GM10847 (cell line): ENCODE data around the gene C6orf47.

Experiments used
- POLR2A ChIP-seq: IDR thresholded peaks from 2 replicates; pipeline ENCODE4 v1.6.1; 2011; ENCODE audit not compliant: insufficient read length; ENCODE audit errors: extremely low read depth

C6orf47 gene

GRCh38 chr6:31634969-31635575 lies 25.5 kb downstream of the C6orf47 start:
- TF ChIP-seq POLR2A, result no peak

DNA sequence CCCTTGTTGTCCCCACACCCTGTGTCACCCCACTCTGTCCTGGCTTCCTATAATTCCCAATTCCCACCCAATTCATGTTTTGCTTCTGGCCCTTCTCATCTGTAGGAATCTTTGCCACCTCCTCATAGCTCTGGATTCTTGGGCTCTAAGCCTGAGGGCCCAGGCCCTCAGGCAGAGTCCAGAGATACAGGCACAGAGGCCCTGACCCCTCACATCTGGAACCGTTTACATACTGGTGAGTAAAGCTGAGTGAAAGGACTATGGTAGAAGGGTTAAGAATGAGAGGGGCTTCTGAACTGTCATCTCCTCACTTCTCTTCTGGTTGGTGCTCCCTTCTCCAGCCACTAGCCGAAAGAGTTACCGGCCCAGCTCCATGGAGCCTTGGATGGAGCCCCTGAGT lies 26.4 kb downstream of the C6orf47 start:
- TF ChIP-seq POLR2A, result no peak

DNA sequence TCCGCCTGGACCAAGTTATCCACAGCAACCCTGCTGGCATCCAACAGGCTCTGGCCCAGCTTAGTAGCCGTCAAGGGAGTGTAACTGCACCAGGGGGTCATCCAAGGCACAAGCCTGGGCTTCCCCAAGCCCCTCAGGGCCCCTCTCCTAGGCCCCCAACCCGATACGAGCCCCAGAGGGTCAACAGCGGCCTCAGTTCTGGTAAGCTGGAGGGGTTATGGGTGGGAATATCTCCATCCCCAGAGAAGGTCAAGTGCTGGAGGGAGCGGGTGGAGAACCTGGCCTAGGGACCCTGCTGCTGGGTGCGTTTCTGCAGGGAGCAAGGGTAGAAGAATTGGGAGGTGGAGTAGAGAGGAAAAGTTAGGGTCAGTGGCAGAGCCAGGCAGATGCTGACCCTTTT lies 27.1 kb downstream of the C6orf47 start:
- no peak for TF ChIP-seq POLR2A

DNA sequence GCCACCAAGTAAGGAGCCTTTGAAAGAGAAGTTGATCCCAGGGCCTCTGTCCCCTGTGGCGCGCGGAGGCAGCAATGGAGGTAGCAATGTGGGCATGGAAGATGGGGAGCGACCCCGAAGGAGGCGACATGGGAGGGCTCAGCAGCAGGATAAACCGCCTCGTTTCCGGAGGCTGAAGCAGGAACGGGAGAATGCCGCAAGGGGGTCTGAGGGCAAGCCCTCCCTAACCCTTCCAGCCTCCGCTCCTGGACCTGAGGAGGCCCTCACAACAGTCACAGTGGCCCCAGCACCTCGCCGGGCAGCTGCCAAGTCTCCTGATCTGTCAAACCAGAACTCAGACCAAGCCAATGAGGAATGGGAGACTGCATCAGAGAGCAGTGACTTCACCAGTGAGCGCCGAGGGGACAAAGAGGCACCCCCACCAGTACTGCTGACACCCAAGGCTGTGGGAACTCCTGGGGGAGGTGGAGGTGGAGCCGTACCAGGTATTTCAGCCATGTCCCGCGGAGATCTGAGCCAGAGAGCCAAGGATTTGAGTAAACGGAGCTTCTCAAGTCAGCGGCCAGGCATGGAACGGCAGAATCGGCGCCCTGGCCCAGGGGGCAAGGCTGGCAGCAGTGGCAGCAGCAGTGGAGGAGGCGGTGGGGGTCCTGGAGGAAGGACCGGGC lies 28.2 kb downstream of the C6orf47 start:
- no peak for TF ChIP-seq POLR2A

DNA sequence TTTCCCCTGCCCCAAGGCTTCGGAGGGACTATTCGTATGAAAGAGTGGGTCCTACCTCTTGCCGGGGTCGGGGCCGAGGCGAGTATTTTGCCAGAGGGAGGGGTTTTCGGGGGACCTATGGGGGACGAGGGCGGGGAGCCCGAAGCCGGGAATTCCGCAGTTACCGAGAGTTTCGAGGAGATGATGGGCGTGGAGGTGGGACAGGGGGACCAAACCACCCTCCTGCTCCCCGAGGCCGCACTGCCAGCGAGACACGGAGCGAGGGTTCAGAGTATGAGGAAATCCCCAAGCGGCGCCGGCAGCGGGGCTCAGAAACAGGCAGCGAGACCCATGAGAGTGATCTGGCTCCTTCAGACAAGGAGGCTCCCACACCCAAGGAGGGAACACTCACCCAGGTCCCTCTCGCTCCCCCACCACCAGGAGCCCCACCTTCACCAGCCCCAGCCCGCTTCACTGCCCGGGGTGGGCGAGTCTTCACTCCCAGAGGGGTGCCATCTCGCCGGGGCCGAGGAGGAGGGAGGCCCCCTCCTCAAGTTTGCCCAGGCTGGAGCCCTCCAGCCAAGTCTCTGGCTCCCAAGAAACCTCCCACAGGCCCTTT lies 28.8 kb downstream of the C6orf47 start:
- TF ChIP-seq POLR2A, result no peak

DNA sequence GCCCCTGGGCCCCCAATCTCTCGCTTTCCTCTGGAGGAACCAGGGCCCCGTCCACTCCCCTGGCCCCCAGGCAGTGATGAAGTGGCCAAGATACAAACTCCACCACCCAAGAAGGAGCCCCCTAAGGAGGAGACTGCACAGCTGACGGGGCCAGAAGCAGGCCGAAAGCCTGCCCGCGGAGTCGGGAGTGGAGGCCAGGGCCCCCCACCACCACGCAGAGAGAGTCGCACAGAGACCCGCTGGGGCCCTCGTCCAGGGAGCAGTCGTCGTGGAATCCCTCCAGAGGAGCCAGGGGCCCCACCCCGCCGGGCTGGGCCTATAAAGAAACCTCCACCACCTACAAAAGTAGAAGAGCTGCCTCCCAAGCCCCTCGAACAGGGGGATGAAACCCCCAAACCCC lies 29.4 kb downstream of the C6orf47 start:
- no peak for TF ChIP-seq POLR2A

DNA sequence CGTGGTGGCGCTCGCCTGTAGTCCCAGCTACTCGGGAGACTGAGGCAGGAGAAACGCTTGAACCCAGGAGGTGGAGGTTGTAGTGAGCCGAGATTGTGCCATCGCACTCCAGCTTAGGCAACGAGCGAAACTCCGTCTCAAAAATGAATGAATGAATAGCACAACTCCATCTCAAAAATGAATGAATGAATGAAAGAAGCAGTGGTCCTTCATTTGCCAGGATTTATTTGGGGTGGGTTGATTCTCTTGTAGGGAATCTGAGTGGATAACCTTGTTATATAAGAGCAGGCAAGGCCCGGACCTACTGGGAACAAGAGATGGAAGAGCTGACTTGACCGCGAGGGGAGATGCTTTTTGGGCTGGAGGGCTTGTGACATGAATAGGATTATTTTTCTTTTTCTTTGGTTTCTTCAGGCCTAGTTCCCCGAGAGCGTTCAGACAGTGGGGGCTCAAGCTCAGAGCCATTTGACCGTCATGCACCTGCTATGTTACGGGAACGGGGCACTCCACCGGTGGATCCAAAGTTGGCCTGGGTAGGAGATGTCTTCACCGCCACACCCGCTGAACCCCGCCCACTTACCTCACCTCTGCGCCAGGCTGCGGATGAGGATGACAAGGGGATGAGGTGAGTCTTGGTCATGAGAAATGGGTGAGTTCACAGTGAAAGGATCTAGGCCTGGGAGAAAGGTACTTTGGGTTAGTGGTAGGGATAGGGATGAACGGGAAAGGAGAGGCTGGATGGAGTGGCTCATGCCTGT lies 30.2 kb downstream of the C6orf47 start:
- TF ChIP-seq POLR2A, result no peak

DNA sequence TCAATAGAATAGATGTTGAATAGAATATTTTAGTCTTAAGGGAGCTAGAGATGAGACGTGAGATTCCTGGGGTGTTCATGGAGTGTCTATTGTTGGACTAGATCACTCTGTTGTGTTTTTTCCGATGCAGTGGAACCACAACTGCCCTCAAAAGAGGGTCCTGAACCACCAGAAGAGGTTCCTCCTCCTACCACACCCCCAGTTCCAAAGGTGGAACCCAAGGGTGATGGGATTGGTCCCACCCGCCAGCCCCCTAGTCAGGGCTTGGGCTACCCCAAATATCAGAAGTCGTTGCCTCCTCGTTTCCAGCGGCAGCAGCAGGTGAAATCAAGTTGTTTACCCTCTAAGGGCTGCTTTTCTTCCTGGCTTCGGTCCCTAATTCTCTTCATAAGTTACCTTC lies 31.6 kb downstream of the C6orf47 start:
- no peak for TF ChIP-seq POLR2A

GRCh38 chr6:31627690-31628287 lies 32.8 kb downstream of the C6orf47 start:
- no peak for TF ChIP-seq POLR2A

DNA sequence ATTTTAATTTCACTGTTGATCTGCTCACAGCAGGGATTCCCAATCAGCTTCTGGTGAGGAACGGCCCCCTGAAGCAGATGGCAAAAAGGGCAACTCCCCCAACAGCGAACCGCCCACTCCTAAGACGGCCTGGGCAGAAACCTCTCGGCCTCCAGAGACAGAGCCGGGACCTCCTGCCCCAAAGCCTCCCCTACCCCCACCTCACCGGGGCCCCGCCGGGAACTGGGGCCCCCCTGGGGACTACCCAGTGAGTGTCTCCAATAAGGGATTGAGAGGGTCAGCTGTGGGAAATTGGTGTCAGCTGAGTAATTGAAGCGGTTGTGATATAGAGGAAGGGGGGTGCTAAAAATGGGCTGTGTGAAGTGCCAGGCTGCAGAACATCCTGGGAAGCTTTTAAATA lies 33.6 kb downstream of the C6orf47 start:
- no peak for TF ChIP-seq POLR2A

- no peak for TF ChIP-seq POLR2A
Observed at GRCh38 chr6:31624070-31624469, 36.5 kb downstream of the C6orf47 start.

DNA sequence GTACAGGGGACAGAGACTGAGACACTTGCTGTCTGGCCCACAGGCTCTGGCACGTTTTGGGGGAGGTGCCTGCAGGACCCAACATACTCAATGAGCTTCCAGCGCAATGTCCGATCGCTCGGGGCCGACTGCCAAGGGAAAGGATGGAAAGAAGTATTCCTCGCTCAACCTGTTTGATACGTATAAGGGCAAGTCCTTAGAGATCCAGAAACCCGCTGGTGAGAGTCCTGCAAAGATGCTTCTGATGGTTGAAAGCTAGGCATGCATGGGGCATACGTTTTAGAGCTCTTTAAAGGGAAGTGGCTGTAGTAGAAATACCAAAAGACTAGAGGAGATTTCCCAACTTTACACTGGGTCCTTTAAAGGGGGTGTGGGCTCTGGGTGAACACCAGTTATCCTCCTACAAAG lies 37.9 kb downstream of the C6orf47 start:
- no peak for TF ChIP-seq POLR2A

GRCh38 chr6:31621991-31622390 lies 38.6 kb downstream of the C6orf47 start:
- no peak for TF ChIP-seq POLR2A

DNA sequence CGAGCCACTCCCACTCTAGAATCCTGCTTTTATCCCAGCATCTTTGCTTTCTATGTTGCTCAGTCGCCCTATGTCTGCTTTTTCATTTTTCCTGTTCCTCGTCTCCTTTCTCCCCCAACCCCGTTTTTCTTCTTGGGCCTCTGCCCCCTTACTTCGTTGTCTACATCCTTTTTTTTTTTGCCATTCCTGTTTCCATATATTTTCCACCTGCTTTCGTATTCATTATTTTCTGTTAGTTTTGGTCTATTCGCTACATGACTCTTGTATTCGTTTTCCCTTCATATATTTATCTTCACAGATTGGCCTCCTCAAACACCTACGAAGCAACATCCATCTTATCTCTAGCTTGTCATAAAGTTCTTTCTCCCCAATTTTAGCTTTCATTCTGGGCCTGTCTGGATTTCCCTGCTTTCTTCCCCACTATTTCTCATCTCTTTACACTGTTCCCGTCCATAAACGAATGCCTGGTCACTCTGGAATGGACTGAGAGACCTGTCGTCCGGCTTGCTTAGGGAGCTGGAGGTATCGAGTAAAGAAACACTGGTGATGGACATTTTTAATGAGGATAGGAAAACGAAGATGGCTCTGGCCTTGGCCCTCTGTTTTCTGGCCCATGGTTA lies 39.1 kb downstream of the C6orf47 start:
- no peak for TF ChIP-seq POLR2A

GRCh38 chr6:31620586-31621319 lies 39.8 kb downstream of the C6orf47 start, which contains the start of gene PRRC2A:
Gene PRRC2A (plus strand): TSS chr6:31620715. CDS start chr6:31622790, 2,075 bp downstream.
- peak; percentile 60 for TF ChIP-seq POLR2A
